ENCODE measurements around the gene DDOST. TPM values are rescaled to one million over a fixed set of nuclear protein-coding genes. Genes with fewer than 3 reads are reported as not detected.

The DDOST gene
- total and polyA plus RNA-seq, 7 experiments from 2014 or later, result 96.9 to 223 (median 121) TPM

GRCh38 chr1:20705203-20705755 lies 44.1 kb upstream of the DDOST start:
- CTCF ChIA-PET, result no interaction called here
- ATAC-seq, result peak; percentile 44
- POLR2A ChIA-PET, result no interaction called here

GRCh38 chr1:20704390-20705202 lies 43.4 kb upstream of the DDOST start:
- no peaks in the 10 kb centered on the region for H3K9me3 Mint-ChIP-seq
- POLR2A ChIA-PET, result no interaction called here

More at GRCh38 chr1:20705203-20705755, 44.1 kb upstream of the DDOST start:
- Histone ChIP-seq H3K9me3 (ENCODE audit: control insufficient read depth in 2 of 3, low read length in 3 of 3) (no peaks in the 10 kb centered on the region), H3K27me3 (ENCODE audit: control insufficient read depth in 2 of 2, insufficient read depth in 2 of 2, low read length in 2 of 2) (no peaks in the 10 kb centered on the region), H3K36me3 (ENCODE audit: control insufficient read depth in 2 of 3, insufficient read depth in 3 of 3, low read length in 3 of 3) (no peaks in the 10 kb centered on the region), H3K4me3 (ENCODE audit: low read length) (no peak overlapping the region), H3K4me1 (ENCODE audit: control insufficient read depth in 2 of 2, insufficient read depth in 2 of 2, low read length in 2 of 2) (no peaks in the 10 kb centered on the region), H3K27ac (ENCODE audit: low read depth, low read length) (no peak overlapping the region)
- Mint-ChIP-seq H3K27me3 (peaks cover 0 to 5% (median 0%) of the 10 kb centered on the region in 5 donors), H3K9me3 (no peaks in the 10 kb centered on the region), H3K36me3 (no peaks in the 10 kb centered on the region), H3K4me1 (no peaks in the 10 kb centered on the region), H3K27ac (no peak overlapping the region), H3K4me3 (no peak overlapping the region)
- intact Hi-C loops (cut with micrococcal nuclease), result no loop called here
- DNase-seq, result no peak

GRCh38 chr1:20703124-20703756 lies 42.1 kb upstream of the DDOST start:
- Histone ChIP-seq H3K4me3 (ENCODE audit: low read length) (no peak overlapping the region), H3K9me3 (ENCODE audit: control insufficient read depth in 2 of 3, low read length in 3 of 3) (no peaks in the 10 kb centered on the region), H3K27me3 (ENCODE audit: control insufficient read depth in 2 of 2, insufficient read depth in 2 of 2, low read length in 2 of 2) (no peaks in the 10 kb centered on the region), H3K36me3 (ENCODE audit: control insufficient read depth in 2 of 3, insufficient read depth in 3 of 3, low read length in 3 of 3) (no peaks in the 10 kb centered on the region), H3K4me1 (ENCODE audit: control insufficient read depth in 2 of 2, insufficient read depth in 2 of 2, low read length in 2 of 2) (no peaks in the 10 kb centered on the region), H3K27ac (ENCODE audit: low read depth, low read length) (no peak overlapping the region)
- Mint-ChIP-seq H3K4me3 (no peak overlapping the region), H3K4me1 (no peaks in the 10 kb centered on the region), H3K27me3 (peaks cover 0 to 3% (median 0%) of the 10 kb centered on the region in 5 donors), H3K36me3 (no peaks in the 10 kb centered on the region), H3K27ac (no peak overlapping the region), H3K9me3 (no peaks in the 10 kb centered on the region)
- ATAC-seq (no peak), DNase-seq (no peak)
- intact Hi-C loops (cut with micrococcal nuclease), result no loop called here
- ChIA-PET POLR2A (no interaction called here), CTCF (no interaction called here)

More at GRCh38 chr1:20704390-20705202, 43.4 kb upstream of the DDOST start:
- Histone ChIP-seq H3K4me1 (ENCODE audit: control insufficient read depth in 2 of 2, insufficient read depth in 2 of 2, low read length in 2 of 2) (no peaks in the 10 kb centered on the region), H3K27ac (ENCODE audit: low read depth, low read length) (no peak overlapping the region), H3K9me3 (ENCODE audit: control insufficient read depth in 2 of 3, low read length in 3 of 3) (no peaks in the 10 kb centered on the region), H3K36me3 (ENCODE audit: control insufficient read depth in 2 of 3, insufficient read depth in 3 of 3, low read length in 3 of 3) (no peaks in the 10 kb centered on the region), H3K27me3 (ENCODE audit: control insufficient read depth in 2 of 2, insufficient read depth in 2 of 2, low read length in 2 of 2) (no peaks in the 10 kb centered on the region), H3K4me3 (ENCODE audit: low read length) (no peak overlapping the region)
- no peak overlapping the region for H3K27ac Mint-ChIP-seq
- H3K4me3 Mint-ChIP-seq, result no peak overlapping the region
- ATAC-seq (no peak), DNase-seq (no peak)
- H3K36me3 Mint-ChIP-seq, result no peaks in the 10 kb centered on the region
- no peaks in the 10 kb centered on the region for H3K4me1 Mint-ChIP-seq
- peaks cover 0 to 5% (median 0%) of the 10 kb centered on the region in 5 donors for H3K27me3 Mint-ChIP-seq
- intact Hi-C loops (cut with micrococcal nuclease), result no loop called here
- CTCF ChIA-PET, result no interaction called here

GRCh38 chr1:20702416-20702815 lies 41.2 kb upstream of the DDOST start:
- Mint-ChIP-seq H3K27me3 (peaks cover 0 to 3% (median 0%) of the 10 kb centered on the region in 5 donors), H3K4me1 (no peaks in the 10 kb centered on the region), H3K36me3 (no peaks in the 10 kb centered on the region), H3K9me3 (no peaks in the 10 kb centered on the region), H3K27ac (no peak overlapping the region), H3K4me3 (no peak overlapping the region)
- Histone ChIP-seq H3K4me3 (ENCODE audit: low read length) (no peak overlapping the region), H3K27ac (ENCODE audit: low read depth, low read length) (no peak overlapping the region), H3K27me3 (ENCODE audit: control insufficient read depth in 2 of 2, insufficient read depth in 2 of 2, low read length in 2 of 2) (no peaks in the 10 kb centered on the region), H3K4me1 (ENCODE audit: control insufficient read depth in 2 of 2, insufficient read depth in 2 of 2, low read length in 2 of 2) (no peaks in the 10 kb centered on the region), H3K9me3 (ENCODE audit: control insufficient read depth in 2 of 3, low read length in 3 of 3) (no peaks in the 10 kb centered on the region), H3K36me3 (ENCODE audit: control insufficient read depth in 2 of 3, insufficient read depth in 3 of 3, low read length in 3 of 3) (no peaks in the 10 kb centered on the region)
- intact Hi-C loops (cut with micrococcal nuclease), result no loop called here
- DNase-seq (no peak), ATAC-seq (no peak)
- ChIA-PET CTCF (no interaction called here), POLR2A (no interaction called here)

GRCh38 chr1:20701847-20702246 lies 40.7 kb upstream of the DDOST start:
- no peaks in the 10 kb centered on the region for H3K36me3 Mint-ChIP-seq
- intact Hi-C loops (cut with micrococcal nuclease), result no loop called here
- H3K4me1 Mint-ChIP-seq, result no peaks in the 10 kb centered on the region
- no peaks in the 10 kb centered on the region for H3K9me3 ChIP-seq (ENCODE audit: control insufficient read depth in 2 of 3, low read length in 3 of 3)
- H3K27me3 Mint-ChIP-seq, result peaks cover 0 to 2% (median 0%) of the 10 kb centered on the region in 5 donors
- H3K4me3 ChIP-seq (ENCODE audit: low read length), result no peak overlapping the region
- CTCF ChIA-PET, result no interaction called here
- no peak overlapping the region for H3K27ac Mint-ChIP-seq
- H3K36me3 ChIP-seq (ENCODE audit: control insufficient read depth in 2 of 3, insufficient read depth in 3 of 3, low read length in 3 of 3), result no peaks in the 10 kb centered on the region
- no peaks in the 10 kb centered on the region for H3K4me1 ChIP-seq (ENCODE audit: control insufficient read depth in 2 of 2, insufficient read depth in 2 of 2, low read length in 2 of 2)
- DNase-seq (no peak), ATAC-seq (no peak)
- no peak overlapping the region for H3K4me3 Mint-ChIP-seq
- POLR2A ChIA-PET, result no interaction called here
- H3K27me3 ChIP-seq (ENCODE audit: control insufficient read depth in 2 of 2, insufficient read depth in 2 of 2, low read length in 2 of 2), result no peaks in the 10 kb centered on the region
- H3K27ac ChIP-seq (ENCODE audit: low read depth, low read length), result no peak overlapping the region
- H3K9me3 Mint-ChIP-seq, result no peaks in the 10 kb centered on the region

- DNase-seq (no peak), ATAC-seq (no peak)
- intact Hi-C loops (cut with micrococcal nuclease), result no loop called here
- no peak overlapping the region for H3K27ac ChIP-seq (ENCODE audit: low read depth, low read length)
- Mint-ChIP-seq H3K9me3 (no peaks in the 10 kb centered on the region), H3K36me3 (no peaks in the 10 kb centered on the region), H3K4me3 (no peak overlapping the region), H3K4me1 (peaks cover 0 to 1% (median under 1%) of the 10 kb centered on the region in 7 donors), H3K27ac (peak overlapping the region in 1 of 9 donors; percentile 50), H3K27me3 (peaks cover 0 to 2% (median 0%) of the 10 kb centered on the region in 5 donors)
- H3K36me3 ChIP-seq (ENCODE audit: control insufficient read depth in 2 of 3, insufficient read depth in 3 of 3, low read length in 3 of 3), result no peaks in the 10 kb centered on the region
- POLR2A ChIA-PET, result no interaction called here
- no peaks in the 10 kb centered on the region for H3K27me3 ChIP-seq (ENCODE audit: control insufficient read depth in 2 of 2, insufficient read depth in 2 of 2, low read length in 2 of 2)
- H3K4me3 ChIP-seq (ENCODE audit: low read length), result no peak overlapping the region
- H3K4me1 ChIP-seq (ENCODE audit: control insufficient read depth in 2 of 2, insufficient read depth in 2 of 2, low read length in 2 of 2), result no peaks in the 10 kb centered on the region
- H3K9me3 ChIP-seq (ENCODE audit: control insufficient read depth in 2 of 3, low read length in 3 of 3), result no peaks in the 10 kb centered on the region
- CTCF ChIA-PET, result interaction anchor here (0.6 kb wide), 1 partner anchor 788 kb away, joined by 3 read pairs; no protein-coding TSS in a partner anchor
These were observed 40.3 kb upstream of the DDOST start for GRCh38 chr1:20701446-20701845.

Measured in naive thymus-derived CD4-positive, alpha-beta T cell (primary cell).